GM12801 (cell line): ENCODE measurements around the gene TTC16.

Source experiments
- CTCF ChIP-seq: IDR thresholded peaks from one replicate; pipeline ENCODE4 v1.5.1; 2011; ENCODE audit warnings: control low read depth; ENCODE audit not compliant: insufficient read length; ENCODE audit errors: extremely low read depth

The TTC16 gene

GRCh38 chr9:127756233-127756632 is 40.4 kb downstream of the TTC16 start:
- no peak for TF ChIP-seq CTCF

GRCh38 chr9:127758843-127759242 is 43.0 kb downstream of the TTC16 start:
- TF ChIP-seq CTCF, result no peak

GRCh38 chr9:127761061-127761460 is 45.2 kb downstream of the TTC16 start:
- TF ChIP-seq CTCF, result no peak

- no peak for TF ChIP-seq CTCF
Measured at GRCh38 chr9:127761491-127761956, 45.6 kb downstream of the TTC16 start.

- TF ChIP-seq CTCF, result no peak
Measured at GRCh38 chr9:127762111-127762676, 46.3 kb downstream of the TTC16 start.

GRCh38 chr9:127763918-127764384 is 48.1 kb downstream of the TTC16 start:
- no peak for TF ChIP-seq CTCF

GRCh38 chr9:127765418-127765817 is 49.5 kb downstream of the TTC16 start:
- no peak for TF ChIP-seq CTCF
